SJCRH30 (cell line): ENCODE data around the gene ADCK1. TPM values are rescaled to one million over a fixed set of nuclear protein-coding genes. Genes with fewer than 3 reads are reported as not detected.
"Not testable (repeated sequence)": the region's sequence is repeated elsewhere in the genome, so short reads cannot be mapped to it uniquely, and the experiment has no call there.

ENCODE experiments used
- DNase-seq, 2 experiments: peaks; one replicate each; pipeline ENCODE4 v3.0.0-alpha.2; 2015 to 2020
- H3K27ac ChIP-seq: fragments of 250-450 bp; sonication (Bioruptor Pico); 2 replicates; pipeline ENCODE4 v1.5.1; 2020; ENCODE audit warnings: mild to moderate bottlenecking, moderate library complexity
- H3K27me3 ChIP-seq: fragments of 250-450 bp; sonication (Bioruptor Pico); 2 replicates; pipeline ENCODE4 v1.5.1; 2020; ENCODE audit warnings: mild to moderate bottlenecking, moderate library complexity
- H3K36me3 ChIP-seq: fragments of 250-450 bp; sonication (Bioruptor Pico); 2 replicates; pipeline ENCODE4 v1.5.1; 2020; ENCODE audit warnings: mild to moderate bottlenecking, moderate library complexity
- H3K4me1 ChIP-seq: fragments of 250-450 bp; sonication (Bioruptor Pico); 2 replicates; pipeline ENCODE4 v1.5.1; 2020; ENCODE audit warnings: mild to moderate bottlenecking, moderate library complexity
- H3K4me3 ChIP-seq: fragments of 250-450 bp; sonication (Bioruptor Pico); 2 replicates; pipeline ENCODE4 v1.5.1; 2020; ENCODE audit warnings: mild to moderate bottlenecking, moderate library complexity
- H3K9me3 ChIP-seq: fragments of 250-450 bp; sonication (Bioruptor Pico); replicated peaks from 2 replicates; pipeline ENCODE4 v1.5.1; 2020; ENCODE audit warnings: mild to moderate bottlenecking, moderate library complexity
- total RNA-seq: library from RNA; depleted of rRNA; stranded (reverse); fragments of >200 nt; shearing (Covaris generic); gene quantifications from 2 replicates; pipeline ENCODE4 v1.2.3, GENCODE V29; 2014

ADCK1 gene
- total RNA-seq, 1 experiment from 2014 or later, result 1.5 TPM

DNA sequence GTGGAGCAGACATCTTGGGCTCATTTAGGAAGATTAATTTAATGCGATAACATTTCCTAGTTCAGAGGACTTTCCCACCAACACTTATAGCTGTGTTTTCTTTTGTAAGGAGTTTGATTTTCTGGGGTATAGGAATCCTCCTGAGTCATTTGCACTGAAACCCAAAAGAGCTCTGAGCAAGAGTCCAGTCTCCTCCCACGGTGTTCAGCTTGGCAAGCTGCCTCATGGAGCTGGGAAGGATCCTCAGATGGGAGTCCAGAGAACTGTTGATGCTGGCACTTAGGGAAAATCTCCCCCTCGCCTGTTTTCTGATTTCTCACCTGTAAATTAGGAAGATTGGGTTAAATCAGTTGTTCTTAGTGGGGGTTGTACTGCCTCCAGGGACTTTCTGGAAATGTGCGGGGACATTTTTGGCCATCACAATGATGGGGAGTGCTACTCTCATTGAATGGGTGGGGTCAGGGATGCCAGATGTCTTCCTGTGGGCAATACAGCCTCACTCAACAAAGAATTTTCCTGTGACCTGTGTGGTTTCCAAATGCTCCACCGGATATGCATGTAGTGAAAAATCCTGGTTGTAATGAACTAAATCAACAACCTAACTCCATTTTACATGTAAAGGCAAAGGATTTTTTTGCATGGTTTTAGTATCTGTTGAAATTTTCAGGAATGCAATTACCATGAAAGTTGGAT, 150.6 kb downstream of the ADCK1 start:
- no peaks in the 10 kb centered on the region for H3K9me3 ChIP-seq
- no peak for DNase-seq
- H3K27ac ChIP-seq, result no peak overlapping the region
- no peaks in the 10 kb centered on the region for H3K27me3 ChIP-seq
- no peaks in the 10 kb centered on the region for H3K4me1 ChIP-seq
- no peaks in the 10 kb centered on the region for H3K36me3 ChIP-seq
- no peak overlapping the region for H3K4me3 ChIP-seq

DNA sequence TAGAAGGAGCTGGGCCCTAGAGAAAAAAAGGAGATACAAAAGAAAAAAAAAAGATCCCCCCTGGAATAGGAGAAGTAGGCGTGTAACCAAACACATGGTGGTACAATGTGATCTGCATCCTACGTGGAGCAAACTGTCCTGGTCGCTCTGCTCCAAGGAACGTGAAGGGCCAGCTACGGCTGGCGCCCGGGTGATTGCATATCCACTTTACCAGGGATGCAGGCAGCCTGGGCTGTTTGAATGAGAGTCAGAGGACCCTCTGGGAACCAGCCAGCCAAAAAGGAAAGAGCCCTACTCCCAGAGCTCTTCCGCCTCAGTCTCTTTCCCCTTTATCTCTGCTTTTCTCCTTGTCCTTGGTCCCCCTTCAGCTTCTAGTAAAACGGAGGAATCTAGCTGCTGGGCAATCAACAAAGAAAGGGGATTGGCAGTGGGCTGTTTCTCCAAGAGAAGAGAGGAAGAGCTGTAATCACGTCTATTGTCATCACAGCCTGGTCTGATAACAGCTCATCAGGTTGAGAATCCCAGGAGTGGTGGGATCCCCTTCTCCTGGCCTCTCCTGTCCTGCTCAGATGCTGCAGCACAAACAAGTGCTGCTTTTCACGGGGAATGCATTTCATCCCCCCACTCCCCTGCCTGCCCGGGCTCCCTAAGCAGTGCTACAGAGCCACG, 156.0 kb downstream of the ADCK1 start:
- Histone ChIP-seq H3K36me3 (no peaks in the 10 kb centered on the region), H3K9me3 (no peaks in the 10 kb centered on the region), H3K27me3 (no peaks in the 10 kb centered on the region), H3K27ac (no peak overlapping the region), H3K4me1 (no peaks in the 10 kb centered on the region), H3K4me3 (no peak overlapping the region)
- DNase-seq, result no peak

DNA sequence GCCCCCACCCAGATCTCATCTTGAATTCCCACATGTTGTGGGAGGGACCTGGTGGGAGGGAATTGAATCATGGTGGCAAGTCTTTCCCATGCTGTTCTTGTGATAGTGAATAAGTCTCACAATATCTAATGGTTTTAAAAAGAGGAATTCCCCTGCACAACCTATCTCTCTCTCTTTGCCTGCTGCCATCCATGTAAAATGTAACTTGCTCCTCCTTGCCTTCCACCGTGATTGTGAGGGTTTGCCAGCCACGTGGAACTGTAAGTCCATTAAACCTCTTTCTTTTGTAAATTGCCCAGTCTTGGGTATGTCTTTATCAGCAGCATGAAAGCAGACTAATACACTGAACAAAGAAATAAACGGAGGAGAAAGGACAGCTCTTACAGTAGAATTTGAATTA, 159.8 kb downstream of the ADCK1 start:
- not testable (repeated sequence) for H3K27ac ChIP-seq, H3K4me3 ChIP-seq, H3K36me3 ChIP-seq, DNase-seq, H3K27me3 ChIP-seq, H3K9me3 ChIP-seq, H3K4me1 ChIP-seq

DNA sequence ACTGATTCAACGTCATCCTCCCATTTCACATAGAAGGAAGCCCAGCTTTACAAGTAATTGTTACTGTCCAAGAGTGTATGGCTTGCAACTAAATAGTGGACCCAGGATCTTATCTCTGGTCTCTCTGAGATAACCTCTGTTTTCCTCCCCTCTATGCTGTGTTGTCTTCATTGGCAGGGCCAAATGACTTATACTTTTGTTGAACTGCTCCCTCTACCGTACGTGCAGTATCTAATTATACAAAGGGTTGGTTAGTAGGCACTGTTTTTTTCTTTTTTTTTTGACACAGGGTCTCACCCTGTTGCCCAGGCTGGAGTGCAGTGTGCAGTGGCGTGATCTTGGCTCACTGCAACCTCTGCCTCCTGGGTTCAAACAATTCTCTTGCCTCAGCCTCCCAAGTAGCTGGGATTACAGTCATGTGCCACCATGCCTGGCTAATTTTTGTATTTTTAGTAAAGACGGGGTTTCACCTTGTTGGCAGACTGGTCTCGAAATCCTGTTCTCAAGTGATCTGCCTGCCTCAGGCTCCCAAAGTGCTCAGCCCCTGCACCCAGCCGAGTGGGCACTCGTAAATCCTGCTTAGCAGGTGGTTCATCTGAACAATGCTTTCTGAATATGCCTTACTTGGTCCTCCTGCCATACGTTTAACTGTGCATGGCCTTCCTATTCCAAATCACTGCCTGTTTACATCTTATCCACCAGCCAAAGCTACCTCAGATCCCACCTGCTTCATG, 162.1 kb downstream of the ADCK1 start:
- Histone ChIP-seq H3K4me1 (no peaks in the 10 kb centered on the region), H3K27ac (no peak overlapping the region), H3K36me3 (no peaks in the 10 kb centered on the region), H3K9me3 (no peaks in the 10 kb centered on the region), H3K4me3 (no peak overlapping the region), H3K27me3 (no peaks in the 10 kb centered on the region)
- peak in 1 of 2 experiments; percentile 4 for DNase-seq

DNA sequence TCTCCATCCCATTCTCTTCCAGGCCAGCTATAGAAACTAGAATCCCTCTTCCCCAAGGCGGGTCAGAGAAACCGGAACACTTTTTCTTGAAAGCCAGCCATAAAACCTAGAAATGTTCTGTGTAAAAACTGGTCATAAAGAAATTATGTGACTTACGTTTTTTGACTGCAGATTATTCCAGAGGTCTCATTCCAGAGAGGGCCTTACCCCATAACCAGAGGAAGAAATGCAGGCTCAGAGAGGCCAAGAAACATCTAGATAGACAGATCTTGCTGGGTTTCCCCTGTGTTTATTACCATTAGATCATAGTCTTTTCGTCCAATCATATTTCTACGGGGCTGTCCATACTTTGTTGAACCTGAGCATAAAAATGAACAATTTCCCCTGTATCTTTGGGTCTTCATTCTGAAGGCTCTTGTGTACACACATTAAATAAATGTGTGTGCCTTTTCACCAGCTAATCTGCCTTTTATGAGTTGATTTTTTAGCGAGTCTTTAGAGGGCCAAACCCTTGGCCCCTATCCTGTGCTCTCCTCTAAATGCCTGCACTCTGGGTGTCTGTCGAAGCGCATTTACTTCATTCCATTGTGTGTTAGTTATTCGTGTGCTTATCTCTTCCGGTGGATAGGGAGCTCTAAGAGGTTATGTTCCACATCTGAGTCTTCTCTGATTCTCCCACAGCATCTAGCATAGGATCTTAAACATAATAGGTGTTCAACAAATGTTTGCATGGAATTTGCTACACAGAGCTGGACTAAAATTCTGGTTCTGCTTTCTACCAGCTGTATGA, 163.0 kb downstream of the ADCK1 start:
- H3K27ac ChIP-seq, result no peak overlapping the region
- H3K4me1 ChIP-seq, result no peaks in the 10 kb centered on the region
- no peak for DNase-seq
- no peaks in the 10 kb centered on the region for H3K9me3 ChIP-seq
- H3K4me3 ChIP-seq, result no peak overlapping the region
- H3K27me3 ChIP-seq, result no peaks in the 10 kb centered on the region
- no peaks in the 10 kb centered on the region for H3K36me3 ChIP-seq

DNA sequence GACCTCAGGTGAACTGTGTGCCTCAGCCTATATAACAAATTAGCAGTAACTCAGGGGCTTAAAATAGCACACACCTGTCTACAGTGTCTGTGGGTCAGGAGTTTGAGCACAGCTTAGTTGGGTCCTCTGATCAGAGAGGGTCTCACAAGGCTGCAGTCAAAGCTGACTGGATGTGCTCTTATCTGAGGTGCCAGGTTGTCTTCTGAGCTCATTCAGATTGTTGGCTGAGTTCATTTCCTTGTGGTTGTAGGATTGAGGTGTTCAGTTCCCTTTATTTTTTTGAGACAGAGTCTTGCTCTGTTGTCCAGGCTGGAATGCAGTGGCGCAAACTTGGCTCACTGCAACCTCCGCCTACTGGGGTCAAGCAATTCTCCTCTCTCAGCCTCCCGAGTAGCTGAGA, 164.7 kb downstream of the ADCK1 start:
- Histone ChIP-seq H3K4me3 (no peak overlapping the region), H3K9me3 (no peaks in the 10 kb centered on the region), H3K36me3 (no peaks in the 10 kb centered on the region), H3K27ac (no peak overlapping the region), H3K27me3 (no peaks in the 10 kb centered on the region), H3K4me1 (no peaks in the 10 kb centered on the region)
- DNase-seq, result no peak

DNA sequence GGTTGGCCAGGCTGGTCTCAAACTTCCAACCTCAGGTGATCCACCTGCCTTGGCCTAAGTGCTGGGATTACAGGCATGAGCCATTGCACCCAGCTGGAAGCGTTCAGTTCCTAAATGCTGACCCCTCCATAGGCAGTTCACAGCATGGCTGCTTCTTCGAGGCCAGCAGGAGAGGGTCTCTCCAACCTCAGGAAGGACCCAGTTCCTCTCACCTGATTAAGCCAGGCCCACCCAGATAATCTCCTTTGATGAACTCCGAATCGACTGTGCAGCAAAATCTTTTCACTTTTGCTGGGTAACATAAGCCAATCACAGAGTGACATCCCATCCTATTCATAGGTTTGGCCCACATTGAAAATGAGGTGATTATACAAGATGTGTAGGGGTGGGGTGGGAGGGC, 165.1 kb downstream of the ADCK1 start:
- H3K9me3 ChIP-seq, result no peaks in the 10 kb centered on the region
- H3K4me1 ChIP-seq, result no peaks in the 10 kb centered on the region
- no peak overlapping the region for H3K27ac ChIP-seq
- H3K36me3 ChIP-seq, result no peaks in the 10 kb centered on the region
- H3K27me3 ChIP-seq, result no peaks in the 10 kb centered on the region
- no peak overlapping the region for H3K4me3 ChIP-seq
- DNase-seq, result no peak

DNA sequence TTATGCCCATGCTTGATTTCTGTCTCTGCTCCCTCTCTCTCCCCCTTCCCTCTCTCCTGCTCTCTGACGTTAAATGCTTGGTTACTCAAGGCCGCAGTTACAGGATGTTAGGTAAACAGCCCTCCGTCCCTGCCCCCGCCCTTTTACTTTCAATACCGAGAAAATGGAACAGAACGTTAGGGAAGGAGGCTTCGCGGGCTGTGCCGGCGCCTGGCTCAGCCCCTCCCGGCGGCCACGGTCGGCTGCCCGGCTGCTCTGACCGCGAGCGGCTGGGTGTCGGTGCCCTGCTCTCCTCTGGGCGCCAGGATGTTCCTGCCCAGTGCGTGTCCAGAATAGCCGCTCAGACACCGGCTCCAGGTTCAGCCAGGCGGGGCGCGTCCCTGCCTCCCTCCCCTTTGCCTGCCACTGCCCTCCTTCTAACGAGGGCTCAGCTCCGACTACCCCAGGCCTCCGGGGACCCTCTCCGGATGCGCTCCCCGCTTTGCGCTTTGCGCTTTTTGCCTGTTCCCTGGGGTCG, 166.1 kb downstream of the ADCK1 start:
- no peak for DNase-seq
- Histone ChIP-seq H3K9me3 (no peaks in the 10 kb centered on the region), H3K4me1 (no peaks in the 10 kb centered on the region), H3K36me3 (no peaks in the 10 kb centered on the region), H3K27ac (no peak overlapping the region), H3K4me3 (no peak overlapping the region), H3K27me3 (no peaks in the 10 kb centered on the region)

DNA sequence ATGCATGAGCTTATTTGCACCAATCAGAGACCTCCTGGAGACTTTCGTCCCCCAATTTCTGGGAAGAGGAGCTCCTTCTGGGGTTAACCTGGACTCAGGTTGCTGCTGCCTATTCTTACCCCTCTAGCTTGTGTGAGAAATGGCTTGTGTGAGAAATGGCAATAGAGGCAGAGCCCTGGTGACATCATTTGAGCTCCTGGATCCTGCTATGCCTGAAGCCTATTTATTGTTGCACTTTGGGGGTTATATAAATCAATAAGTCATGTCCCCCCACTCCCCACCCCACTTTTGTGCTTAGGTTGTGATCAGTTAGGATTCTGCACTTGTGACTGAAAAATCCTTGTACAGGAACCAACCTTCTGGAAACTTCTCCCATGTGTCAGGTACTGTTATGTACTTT, 167.2 kb downstream of the ADCK1 start:
- Histone ChIP-seq H3K27me3 (no peaks in the 10 kb centered on the region), H3K9me3 (no peaks in the 10 kb centered on the region), H3K4me1 (no peaks in the 10 kb centered on the region), H3K36me3 (no peaks in the 10 kb centered on the region), H3K4me3 (no peak overlapping the region), H3K27ac (no peak overlapping the region)
- no peak for DNase-seq

DNA sequence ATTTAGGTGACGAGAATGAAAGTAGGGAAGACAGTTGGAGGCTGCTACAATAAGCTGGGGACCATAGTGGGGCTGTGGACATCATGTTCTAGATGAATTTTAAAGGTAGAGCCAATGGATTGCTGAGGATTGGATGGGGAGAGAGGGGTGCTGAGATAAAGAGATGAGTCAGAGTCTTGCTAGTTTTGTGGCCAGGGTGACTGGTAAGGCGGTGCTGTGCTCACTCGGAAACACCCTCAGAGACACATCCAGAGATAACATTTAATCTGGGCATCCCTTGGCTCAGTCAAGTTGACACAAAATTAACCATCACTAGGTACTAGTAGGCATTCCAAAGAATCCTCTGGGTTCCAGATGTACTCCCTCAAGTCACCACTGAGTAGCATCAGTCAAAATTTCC, 170.7 kb downstream of the ADCK1 start:
- Histone ChIP-seq H3K27me3 (no peaks in the 10 kb centered on the region), H3K27ac (no peak overlapping the region), H3K4me1 (no peaks in the 10 kb centered on the region), H3K36me3 (no peaks in the 10 kb centered on the region), H3K4me3 (no peak overlapping the region), H3K9me3 (no peaks in the 10 kb centered on the region)
- DNase-seq, result no peak

DNA sequence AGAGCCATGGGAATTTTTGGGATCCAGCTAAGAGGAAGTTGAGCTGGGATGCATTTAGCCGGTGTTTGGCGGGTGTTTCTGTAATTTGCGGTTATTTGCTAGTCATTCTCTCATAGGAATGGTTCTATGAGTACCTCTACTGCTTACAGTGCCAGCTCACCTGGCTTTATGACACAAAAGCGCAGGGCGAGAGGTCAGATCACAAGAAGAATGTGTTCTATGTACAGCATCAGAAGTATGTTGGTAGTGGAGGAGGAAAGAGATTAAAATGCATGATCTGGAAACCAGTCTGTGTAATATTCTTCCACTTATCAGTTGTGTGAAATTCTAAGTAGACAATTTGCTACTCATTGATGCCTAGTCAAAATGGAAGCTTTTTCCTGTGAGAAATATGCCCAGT, 173.3 kb downstream of the ADCK1 start:
- H3K27ac ChIP-seq, result no peak overlapping the region
- DNase-seq, result no peak
- no peaks in the 10 kb centered on the region for H3K9me3 ChIP-seq
- H3K36me3 ChIP-seq, result no peaks in the 10 kb centered on the region
- H3K4me1 ChIP-seq, result no peaks in the 10 kb centered on the region
- H3K4me3 ChIP-seq, result no peak overlapping the region
- no peaks in the 10 kb centered on the region for H3K27me3 ChIP-seq

DNA sequence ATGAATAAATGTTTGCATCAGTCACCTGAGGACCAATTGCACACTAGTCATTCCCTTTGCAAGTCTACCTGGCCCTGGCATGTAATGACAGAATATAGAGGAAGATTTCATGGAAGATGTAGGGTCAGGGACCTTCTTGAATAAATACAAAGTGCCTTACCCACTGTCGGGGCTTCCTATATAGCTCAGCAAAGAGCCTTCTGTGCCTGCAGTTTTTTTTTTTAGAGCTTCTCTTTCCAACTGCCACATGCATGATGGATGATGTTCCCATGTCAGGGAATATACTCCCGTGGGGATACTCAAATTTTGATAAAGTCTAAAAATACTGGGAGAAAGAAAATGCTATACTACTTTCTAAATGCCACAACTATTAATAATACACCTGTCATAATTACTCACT, 176.7 kb downstream of the ADCK1 start:
- no peaks in the 10 kb centered on the region for H3K9me3 ChIP-seq
- no peak for DNase-seq
- no peaks in the 10 kb centered on the region for H3K27me3 ChIP-seq
- H3K4me3 ChIP-seq, result no peak overlapping the region
- H3K36me3 ChIP-seq, result no peaks in the 10 kb centered on the region
- no peak overlapping the region for H3K27ac ChIP-seq
- H3K4me1 ChIP-seq, result no peaks in the 10 kb centered on the region

DNA sequence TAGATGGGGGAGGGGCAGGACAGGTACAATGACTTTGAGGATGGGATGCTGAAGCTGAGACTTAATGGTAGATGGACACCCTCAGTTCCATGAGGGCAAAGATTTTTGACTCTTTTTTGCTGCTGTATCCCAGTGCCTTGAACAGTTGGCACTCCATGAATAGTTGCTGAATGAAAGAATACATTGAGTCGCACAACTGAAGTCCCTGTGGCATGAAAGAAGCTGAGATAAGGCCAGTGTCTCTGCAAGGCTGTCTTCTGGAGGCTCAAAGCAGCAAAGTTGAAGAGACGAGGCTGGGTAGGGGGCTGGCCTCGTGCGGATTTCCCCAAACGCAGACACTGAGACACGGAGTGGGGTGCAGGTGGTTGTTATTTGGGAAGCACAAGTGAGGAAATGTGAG, 179.3 kb downstream of the ADCK1 start:
- no peak overlapping the region for H3K27ac ChIP-seq
- no peaks in the 10 kb centered on the region for H3K27me3 ChIP-seq
- no peak overlapping the region for H3K4me3 ChIP-seq
- no peaks in the 10 kb centered on the region for H3K36me3 ChIP-seq
- no peaks in the 10 kb centered on the region for H3K9me3 ChIP-seq
- H3K4me1 ChIP-seq, result no peaks in the 10 kb centered on the region
- DNase-seq, result no peak

DNA sequence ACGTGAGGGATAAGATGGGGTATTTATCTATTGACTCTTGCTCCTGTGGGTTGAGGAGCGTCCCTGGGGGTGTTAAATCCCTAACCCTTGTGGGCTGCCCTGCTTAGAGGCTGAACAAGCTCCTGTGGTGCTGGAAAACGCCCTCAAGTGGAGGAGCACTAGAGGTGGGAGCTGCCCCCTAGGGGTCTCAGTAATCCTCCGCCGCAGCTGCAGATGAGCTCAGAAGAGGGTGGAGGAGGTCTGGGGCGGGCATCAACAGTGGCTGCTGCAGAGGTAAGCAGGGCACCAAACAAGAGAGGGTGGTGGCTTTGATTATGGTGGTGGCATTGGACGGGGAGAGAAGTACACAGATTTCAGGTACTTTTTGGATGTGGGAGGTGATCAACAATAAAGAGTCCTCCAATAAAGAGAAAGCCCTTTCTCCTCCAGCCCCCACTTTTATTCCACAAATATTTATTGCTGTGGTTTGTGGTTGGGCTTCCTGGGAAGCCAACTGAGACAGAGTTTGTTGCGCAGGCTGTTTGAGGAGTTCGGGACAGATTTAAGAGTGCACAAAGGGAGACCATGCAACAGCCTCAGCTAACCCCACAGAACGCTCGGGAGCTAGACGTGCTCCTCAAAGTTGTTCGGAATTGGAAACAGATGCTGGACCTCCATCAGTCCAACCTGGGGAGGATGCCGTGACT, 179.9 kb downstream of the ADCK1 start:
- DNase-seq, result peak; percentile 24 to 37
- H3K27ac ChIP-seq, result no peak overlapping the region
- no peaks in the 10 kb centered on the region for H3K9me3 ChIP-seq
- H3K27me3 ChIP-seq, result no peaks in the 10 kb centered on the region
- no peaks in the 10 kb centered on the region for H3K4me1 ChIP-seq
- H3K36me3 ChIP-seq, result no peaks in the 10 kb centered on the region
- H3K4me3 ChIP-seq, result no peak overlapping the region
